Raji (cell line): ENCODE results near the gene HHIPL1.
A peak's percentile ranks its signal among the peaks of the same experiment; 100 is the strongest.

Source experiments
- POLR2A ChIP-seq: IDR thresholded peaks from 2 replicates; pipeline ENCODE4 v1.6.1; 2011; ENCODE audit warnings: low read depth, low read length, control low read depth; ENCODE audit not compliant: insufficient read depth

HHIPL1 gene

DNA sequence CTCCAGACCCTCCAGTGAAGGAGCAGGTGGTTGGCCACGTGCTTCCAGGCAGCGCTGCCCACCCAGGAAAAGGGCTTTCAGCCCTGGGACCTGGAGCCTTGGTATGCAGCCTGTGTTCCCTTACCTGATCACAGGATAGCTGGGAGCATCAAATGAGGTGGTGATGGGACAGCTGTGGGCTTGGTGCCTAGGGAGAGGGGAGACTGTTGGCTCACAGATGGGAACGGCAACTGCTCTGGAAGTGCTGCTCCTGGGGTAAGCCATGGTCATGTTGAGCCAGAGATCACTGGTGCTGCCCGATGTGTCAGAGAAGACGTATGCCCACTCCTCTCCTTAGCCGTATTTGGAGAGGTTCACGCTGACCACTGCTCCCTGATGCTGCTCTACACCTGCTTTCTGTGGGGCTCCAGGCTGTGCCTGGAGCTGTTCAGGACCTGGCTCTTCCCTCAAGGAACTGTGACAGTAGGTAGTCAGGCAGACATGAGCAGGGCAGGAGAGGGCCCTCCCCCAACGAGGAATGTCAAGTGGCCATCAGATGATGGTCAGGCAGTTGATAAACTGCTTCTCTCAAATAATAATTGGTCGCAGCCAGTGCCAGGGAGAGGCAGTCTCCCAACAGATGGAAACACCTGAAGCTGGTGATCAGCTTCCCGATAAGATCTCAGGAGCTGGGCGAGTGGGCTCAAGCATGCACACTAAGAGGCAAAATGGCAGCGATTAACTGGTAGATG, 36.3 kb downstream of the HHIPL1 start:
- no peak for TF ChIP-seq POLR2A

DNA sequence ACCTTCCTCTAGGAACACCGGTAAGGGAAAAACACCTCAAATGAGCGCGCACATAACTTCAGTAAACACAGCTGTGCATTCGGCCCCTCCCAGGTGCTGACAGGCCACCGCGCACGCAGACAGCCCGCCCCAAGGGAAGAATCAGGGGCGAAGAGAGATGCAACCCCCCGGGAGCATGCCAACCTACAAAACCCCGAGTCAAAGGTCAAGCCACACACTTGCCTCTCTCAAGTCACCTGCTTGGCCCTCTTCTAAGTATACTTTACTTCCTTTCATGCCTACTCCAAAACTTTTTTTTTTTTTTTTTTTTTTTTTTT, 36.9 kb downstream of the HHIPL1 start:
- TF ChIP-seq POLR2A = no peak

DNA sequence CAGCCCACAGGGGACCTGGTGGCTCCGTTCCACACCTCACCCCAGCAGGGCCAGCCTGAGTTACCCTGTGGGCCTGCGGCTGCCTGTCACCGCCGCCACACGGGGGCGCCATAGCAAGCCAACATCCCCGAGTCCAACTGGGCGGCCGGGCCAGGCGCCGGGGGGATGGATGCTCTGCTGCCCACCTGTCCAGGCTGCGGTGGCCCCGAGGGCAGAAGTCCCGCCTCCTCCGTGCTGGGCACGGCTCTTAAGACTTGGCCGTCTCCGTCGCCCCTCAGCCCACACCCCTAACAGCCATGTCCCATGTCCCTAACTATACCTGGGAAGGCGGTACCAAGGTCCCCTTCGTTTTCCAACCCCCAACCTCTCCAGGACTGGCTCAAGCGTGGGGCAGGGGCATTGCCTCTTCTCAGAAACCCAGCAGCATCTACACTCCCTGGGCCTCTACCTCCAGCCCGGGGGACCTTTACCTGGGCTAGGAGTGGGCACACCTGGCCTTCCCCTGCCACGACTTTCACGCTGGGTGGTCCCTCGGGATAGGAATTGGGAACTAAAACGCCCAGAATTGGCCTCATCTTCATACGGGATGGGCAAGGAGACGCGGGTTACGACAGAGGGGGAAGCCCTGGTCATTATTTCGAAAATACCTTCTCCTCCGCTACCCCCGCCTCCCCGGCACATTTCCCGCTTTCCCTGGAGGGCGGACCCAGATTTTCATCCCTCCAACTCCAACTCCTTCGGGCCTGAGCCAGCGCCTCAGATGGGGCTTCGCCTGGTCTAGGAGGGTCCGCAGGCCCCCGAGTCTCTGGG, 38.1 kb downstream of the HHIPL1 start:
- peak; percentile 46 for TF ChIP-seq POLR2A

DNA sequence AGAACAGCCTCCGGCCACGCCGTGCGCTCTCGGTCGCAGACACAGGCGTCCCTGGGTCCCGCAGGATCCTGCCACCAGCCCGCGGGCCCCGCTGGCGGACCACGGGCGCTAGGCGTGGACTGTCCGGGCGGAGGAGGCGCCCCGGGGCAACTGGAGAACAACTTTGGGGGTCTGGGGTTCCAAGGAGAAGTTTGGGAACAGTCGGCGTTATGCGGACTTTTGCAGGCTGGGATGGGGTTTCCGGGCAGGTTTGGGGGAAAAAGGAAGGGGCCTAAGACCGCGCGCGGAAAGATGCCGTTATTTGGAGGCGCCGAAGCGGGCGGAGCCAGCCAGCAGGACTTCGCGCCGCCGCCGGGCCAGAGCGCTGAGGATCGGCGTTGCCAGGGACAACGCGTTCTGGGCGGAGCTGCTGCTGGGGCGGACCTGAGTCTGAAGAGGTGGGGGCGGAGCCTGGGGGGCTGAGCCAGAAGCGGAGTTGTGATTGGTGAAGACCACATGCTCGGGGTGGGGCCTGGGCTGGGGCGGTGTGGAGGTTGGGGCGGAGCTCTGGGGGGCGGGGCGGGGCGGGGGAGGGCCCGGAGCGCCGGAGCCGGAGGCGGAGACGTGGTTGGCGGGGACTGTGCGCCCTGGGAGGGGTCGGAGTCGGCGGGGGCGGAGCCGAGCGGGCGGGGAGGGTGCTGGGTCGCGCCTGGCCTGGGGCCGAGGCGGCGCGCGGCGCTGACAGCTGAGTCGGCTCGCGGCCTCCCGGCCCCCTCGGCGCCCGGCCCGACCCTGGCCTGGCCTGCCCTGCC, 38.9 kb downstream of the HHIPL1 start, which contains the start of gene CYP46A1:
TSS of gene CYP46A1 (plus strand) at position 680 of the 791 bp plus-strand sequence. CDS start 120 bp downstream, outside the sequence.
- peak; percentile 54 for TF ChIP-seq POLR2A

DNA sequence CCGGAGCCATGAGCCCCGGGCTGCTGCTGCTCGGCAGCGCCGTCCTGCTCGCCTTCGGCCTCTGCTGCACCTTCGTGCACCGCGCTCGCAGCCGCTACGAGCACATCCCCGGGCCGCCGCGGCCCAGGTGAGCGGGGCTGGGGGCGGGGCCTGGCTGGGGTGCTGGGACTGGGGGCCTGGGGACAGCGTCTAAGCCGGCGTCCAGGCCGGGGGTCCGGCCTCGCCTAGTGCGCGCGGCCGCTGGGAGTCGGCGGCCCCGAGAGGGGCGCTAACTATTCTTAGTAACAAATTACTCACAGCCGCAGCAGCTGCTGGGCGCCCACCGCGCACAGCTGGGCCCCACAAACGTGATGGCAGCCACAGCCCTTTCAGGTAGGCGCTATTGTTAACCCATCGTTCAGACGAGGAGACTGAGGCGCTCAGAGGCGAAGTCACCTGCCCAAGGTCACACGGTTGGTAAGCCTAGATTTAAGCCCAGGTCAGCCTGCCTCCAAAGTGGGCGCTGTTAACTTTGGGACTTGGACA, 39.5 kb downstream of the HHIPL1 start:
- no peak for TF ChIP-seq POLR2A

DNA sequence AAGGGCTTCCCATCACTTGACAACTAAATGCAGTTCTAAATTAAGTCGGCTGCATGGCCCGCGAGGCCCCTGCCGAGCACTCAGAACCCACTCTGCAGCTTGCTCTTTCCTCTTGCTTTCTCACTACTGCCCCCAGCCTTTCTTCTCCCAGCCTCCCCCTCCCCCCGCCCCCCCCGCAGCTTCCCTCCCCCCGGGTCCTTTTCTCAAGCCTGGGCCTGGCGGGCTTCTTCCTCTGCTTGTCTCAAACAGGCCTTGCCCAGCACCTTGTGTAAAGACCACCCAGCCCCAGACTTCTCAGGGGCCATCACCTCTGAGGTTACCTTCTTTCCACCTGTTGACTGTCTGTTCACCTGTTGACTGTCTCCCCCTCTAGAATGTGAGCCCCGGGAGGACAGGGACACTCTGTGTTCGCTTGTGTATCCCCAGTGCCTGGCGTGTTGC, 40.2 kb downstream of the HHIPL1 start:
- no peak for TF ChIP-seq POLR2A

DNA sequence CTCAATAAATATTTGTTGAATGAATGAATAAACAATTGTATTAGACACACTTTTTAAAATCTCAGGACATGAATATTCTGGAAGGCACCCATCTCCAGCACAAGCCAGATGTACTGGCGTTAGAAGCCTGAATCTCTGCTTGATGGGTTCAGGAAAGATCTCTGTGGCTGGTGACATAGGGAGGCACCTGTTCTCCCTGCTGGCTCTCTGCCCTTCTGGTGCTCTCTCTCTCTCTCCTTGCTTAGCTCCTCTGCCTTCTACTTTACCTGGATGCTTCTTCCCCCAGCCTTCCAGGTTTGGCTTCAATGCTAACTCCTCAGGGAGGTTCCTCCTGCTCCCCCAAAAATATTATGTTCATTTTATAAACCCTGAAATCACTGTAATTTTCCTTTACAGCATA, 40.7 kb downstream of the HHIPL1 start:
- TF ChIP-seq POLR2A = no peak

DNA sequence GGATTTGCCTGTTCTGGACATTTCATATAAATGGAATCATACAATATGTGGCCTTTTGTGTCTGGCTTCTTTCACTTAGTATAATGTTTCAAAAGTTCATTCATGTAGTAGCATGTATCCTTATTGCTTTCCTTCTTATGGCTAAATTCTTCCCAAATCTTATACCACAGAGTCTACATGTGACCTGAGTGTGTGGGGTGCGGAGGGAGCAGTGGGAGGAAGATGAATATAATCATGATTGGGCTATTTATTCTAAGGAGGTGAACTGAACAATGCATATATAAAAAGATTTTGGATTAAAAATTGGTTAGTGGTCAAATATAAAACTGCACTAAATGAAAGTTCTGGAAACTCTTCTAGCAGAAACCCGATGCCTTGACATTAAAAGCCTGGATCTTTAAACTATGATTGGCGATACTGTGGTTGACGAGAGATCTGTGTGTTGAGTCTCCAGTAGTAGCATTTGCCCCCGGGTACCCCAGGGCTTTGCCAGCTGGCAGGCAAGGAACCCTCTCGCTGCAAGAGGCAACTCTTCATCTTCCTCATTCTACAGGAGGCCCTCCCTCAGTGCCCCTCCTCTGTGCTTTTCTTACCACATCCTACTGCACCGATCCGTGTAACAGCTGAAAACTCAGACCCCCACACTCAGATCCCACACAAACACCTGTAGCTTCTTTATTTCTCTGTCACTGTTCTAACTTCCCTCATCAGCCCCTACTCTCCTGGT, 41.8 kb downstream of the HHIPL1 start:
- no peak for TF ChIP-seq POLR2A

DNA sequence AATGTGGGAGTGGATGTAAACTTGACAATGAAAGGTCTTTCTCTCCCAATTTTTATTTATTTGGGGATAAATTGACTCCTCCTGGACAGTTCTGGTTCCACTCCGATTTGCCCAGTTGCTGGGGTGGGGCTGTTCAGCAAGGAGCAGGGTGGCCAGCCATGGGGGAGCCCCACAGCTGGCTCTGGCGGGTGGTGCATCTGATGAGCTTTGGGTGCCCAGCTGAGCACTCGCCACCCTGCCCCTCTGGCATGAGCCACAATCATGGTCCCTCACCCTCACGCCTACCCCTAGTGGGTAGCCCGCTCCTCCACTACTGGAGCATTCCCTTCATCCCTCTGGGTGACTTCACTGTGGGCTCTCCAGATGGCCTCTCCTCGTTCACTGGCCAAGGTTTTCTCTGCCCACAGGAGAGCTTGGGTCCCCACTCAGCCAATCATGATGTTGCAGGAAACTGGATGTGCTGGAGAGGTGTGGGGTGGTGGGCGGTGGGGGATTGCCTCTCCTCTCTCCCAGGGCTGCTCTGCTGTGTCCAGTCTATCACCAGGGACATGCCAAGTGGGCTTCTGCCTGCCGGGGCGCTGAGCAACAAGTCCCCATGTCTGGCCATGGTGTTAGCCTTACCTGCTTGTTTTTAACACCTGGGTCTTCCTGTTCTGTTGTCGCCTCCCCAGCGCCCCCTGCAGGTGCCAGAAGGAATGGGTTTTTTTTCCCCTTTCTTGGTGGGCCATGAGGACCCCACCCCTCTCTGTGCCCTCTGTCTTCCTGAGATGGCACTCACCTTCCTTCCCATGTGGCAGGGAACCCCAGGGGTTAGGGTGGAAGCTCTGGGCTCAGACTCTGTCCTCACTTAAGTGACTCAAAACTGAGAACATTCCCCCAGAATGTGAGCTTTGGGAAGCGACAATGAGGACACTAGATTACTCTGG, 42.6 kb downstream of the HHIPL1 start:
- no peak for TF ChIP-seq POLR2A

DNA sequence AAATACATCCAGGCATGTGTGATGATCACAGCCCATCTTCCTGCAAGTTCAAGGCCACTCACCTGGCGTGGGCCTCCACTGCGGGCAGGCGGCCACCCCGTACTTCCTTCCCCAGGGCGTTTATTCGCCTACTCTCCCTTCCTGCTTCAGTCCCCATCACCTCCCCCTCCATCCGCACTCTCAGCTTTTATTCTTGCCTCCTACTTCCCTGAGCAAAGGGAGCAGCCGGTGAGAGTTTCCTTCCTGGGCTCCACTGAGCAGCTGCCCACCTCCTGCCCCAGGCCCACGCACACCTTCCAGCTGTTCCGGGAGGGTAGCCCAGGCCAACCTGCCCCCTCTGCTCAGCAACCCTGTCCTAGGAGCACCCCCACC, 43.3 kb downstream of the HHIPL1 start:
- no peak for TF ChIP-seq POLR2A

DNA sequence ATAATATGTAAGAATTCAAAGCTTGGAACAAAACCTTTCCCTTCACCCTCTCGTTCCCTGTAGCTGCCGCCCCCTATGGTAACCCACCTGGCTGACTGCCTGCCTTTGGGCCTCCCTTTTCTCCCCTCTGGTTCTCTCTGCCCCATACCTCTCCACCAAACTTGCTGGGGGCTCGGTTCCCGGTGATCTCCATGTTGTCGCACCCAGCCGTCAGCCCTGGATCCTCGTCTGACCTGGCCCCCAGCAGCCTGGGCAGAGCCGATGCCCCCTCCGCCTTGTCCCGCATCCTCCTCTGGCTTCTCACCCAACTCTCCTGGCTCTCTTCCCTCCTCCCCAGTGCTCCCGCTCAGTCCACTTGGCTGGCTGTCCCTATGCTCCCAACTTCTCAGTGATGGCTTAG, 43.7 kb downstream of the HHIPL1 start:
- TF ChIP-seq POLR2A = no peak

DNA sequence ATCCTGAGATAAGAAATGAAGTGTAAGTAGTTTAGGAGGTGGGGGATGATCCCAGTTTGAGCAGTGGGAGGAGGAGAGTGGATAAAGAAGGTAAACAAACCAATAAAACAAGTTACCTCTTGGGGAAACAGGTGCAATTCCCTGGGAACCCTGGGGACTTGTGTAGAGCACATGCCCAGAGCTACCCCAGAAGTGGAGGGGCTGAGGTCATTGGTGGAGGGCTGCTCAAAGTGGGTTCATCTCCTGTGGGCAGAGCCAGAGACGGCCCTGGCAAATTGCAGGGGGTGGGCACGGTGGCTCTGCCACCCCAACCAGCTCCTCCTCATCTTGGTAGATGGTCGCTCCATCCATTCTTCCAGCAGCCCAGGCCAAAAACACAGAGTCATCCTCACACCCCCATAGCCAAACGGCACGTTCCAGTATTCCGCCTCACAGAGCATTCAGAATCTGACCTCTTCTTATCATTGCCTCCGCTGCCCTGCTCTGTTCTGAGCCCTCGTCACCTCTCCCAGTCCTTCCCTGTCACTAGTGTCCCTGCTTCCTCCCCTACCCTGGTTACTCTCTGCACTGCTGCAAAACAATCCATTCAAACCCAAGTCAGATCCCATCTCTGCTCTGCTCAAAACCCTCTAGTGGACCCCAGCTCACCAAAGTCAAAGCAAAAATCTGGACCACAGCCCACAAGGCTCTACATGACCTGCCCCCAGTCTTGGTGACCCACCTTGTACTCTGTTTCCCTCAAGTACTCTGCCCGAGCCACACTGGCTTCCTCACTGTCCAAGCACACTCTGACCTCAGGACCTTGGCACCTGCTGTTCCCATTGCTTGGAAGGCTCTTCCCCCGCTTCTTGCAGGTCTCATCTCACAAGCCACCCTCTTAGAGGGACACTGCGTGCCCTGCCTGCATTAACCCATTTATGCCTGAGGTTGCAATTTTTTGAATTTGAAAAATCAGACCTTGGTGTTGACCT, 44.6 kb downstream of the HHIPL1 start:
- TF ChIP-seq POLR2A = no peak

DNA sequence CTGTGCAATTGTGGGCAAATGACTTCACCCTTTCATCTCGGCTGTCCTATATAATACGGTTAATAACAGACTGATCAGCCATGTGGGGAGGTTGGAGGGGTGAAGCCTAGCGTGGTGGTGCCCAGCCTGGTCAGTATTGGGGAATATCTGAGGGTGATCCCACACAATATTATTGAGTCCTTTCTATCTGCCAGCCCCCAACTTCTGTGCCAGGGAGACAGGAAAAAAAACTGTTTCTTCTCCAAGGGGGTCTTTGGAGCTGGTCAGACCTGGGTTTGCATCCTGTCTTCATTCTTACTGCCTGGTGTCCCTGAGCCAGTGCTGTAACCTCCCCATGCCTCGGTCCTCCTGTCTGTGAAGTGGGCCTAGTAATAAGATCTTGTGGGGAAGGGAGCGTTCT, 45.7 kb downstream of the HHIPL1 start:
- no peak for TF ChIP-seq POLR2A
